ENCODE data around the gene CITED1.

CITED1 gene

GRCh38 chrX:72308566-72309296 is 3.0 kb upstream of the CITED1 start:
- DNase-seq (ENCODE audit: low read depth in 2 of 2): peak in 1 of 2 donors; percentile 14

DNA sequence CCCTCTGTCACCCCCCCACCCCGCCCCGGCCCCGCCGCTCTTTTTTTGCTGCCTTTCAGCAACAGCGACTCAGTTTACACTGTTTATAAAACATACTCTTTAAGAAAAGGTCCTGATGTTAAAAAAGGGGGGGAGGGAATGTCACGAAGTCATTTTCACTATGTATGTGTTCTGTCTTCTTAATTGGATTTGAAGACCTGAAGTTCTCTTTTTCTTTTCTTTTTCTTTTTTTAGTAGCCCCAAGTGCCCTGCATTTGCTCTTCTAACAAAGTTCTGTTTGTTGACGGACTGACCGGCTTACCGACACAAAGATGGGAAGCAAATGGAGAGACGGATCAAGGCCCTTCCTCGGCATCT is 2.5 kb upstream of the CITED1 start:
- DNase-seq (ENCODE audit: low read depth in 2 of 2): no peak

GRCh38 chrX:72307646-72308051 is 1.9 kb upstream of the CITED1 start:
- no peak for DNase-seq (ENCODE audit: low read depth in 2 of 2)

DNA sequence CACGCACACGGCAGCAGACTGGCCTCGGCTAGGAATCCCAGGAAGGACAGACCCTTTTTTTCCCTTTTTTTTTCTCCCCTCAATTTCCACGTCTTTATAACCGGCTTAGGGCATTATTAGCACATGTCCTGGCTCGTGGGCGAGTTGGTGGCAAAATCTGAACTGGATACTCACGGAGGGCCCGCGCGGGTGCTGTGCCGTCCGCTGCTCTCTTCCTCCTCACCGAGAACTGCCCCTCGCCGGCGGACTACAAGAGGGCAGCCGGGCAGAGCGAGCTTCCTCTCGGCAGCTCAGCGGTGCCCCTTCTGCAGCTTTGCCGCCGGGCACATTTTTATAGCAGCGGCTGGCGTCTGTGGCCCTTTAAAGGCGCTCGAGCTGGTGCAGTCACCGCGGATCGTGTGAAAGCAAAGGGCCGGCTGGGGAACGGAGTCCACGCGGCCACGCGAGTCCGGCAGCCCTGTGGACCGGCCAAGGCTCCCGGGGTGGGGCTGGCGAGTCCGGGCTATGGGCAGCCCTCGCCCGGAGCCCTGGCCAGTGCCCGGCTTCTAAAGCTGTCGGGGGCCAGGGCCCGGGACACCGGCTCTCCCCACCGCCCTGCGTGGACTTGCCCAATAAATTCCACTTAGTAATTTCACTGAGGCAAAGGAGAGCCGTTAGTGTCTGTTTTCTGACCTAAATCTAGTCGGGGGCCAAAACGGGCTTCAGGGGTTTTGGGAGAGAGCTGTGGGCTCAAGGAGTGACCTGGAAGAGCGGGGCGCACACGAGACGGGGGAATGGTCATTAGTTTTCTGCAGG is 1.3 kb upstream of the CITED1 start:
- DNase-seq (ENCODE audit: low read depth in 2 of 2): no peak

DNA sequence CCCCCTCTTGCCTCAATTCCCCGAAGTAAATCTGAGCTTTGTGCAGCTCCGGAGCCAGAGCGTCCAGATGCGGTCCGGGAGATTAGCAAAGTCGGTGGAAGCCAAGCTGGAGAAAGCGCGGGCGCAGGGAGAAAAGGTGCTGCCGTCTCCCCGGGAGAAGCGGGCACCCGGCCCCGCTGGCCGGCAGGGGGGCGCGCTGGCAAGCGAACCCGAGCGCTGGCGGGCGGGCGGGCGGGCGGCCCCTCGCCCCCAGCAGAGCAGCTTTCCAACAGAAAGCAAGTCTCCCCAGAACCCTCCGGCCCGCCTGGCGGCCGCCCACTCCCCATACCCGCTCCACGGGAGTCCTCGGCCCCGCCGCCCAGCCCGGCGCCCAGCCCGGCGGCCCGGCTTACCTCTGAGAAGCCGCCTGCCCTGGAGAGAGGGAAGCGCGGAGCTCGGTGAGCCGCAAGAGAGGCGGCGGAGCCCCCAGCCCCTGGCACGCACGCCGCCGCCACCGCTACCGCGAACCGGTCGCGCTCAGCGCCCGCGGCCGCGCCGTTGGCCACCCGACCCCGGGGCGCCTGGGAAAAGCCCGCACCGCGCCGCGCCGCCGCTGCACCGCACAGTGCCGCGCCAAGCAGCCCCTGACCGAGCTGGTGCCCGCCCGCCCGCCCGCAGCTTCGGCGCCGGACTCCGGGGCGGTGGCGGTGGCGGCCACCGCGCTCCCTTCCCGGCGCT is 529 bp upstream of the CITED1 start:
- no peak for DNase-seq (ENCODE audit: low read depth in 2 of 2)

DNA sequence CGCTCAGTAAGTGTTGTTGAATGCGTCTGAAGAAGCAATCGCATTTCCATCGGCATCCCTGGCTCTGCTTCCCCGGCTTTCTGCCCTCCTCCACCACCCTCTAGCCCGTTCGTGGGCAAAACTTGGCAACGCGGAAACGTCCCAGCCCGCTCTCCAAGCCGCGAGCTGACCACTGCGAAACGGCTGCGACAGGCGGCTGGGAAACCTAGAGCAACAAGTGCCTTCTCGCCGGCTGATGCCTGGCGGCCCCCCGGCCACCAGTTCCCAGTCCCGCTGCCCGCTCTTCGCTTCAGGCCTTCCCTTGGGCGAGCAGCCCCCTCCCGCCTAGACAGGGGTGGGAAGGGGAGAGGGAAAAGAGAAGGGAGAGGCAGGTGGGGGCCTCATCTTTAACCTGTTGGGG is 837 bp downstream of the CITED1 start:
- DNase-seq (ENCODE audit: low read depth in 2 of 2): no peak

GRCh38 chrX:72301781-72302180 is 3.9 kb downstream of the CITED1 start:
- no peak for DNase-seq (ENCODE audit: low read depth in 2 of 2)

- DNase-seq (ENCODE audit: low read depth in 2 of 2): no peak
Observed at GRCh38 chrX:72299891-72300630, 5.7 kb downstream of the CITED1 start.

GRCh38 chrX:72297953-72298730 is 7.6 kb downstream of the CITED1 start:
- no peak for DNase-seq (ENCODE audit: low read depth in 2 of 2)

DNA sequence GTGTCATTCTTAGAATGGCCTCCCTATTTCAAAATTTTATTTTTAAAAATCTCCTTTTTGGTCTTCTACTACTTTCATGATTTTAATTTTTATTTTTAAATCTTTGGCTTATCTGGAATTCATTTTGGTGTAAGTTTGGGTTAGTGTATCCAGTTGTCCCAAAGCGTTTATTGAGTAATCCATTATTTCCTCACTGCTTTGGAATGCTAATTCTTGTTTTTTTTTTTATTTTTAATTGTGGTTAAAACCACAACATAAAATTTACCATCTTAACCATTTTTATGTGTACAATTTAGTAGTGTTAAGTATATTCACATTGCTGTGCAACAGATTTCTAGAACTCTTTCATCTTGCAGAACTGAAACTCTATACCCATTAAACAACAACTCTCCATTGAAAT is 8.7 kb downstream of the CITED1 start:
- DNase-seq (ENCODE audit: low read depth in 2 of 2): no peak

GRCh38 chrX:72295745-72296144 is 10.0 kb downstream of the CITED1 start:
- DNase-seq (ENCODE audit: low read depth in 2 of 2): no peak

GRCh38 chrX:72294497-72294896 is 11.2 kb downstream of the CITED1 start:
- DNase-seq (ENCODE audit: low read depth in 2 of 2): no peak

DNA sequence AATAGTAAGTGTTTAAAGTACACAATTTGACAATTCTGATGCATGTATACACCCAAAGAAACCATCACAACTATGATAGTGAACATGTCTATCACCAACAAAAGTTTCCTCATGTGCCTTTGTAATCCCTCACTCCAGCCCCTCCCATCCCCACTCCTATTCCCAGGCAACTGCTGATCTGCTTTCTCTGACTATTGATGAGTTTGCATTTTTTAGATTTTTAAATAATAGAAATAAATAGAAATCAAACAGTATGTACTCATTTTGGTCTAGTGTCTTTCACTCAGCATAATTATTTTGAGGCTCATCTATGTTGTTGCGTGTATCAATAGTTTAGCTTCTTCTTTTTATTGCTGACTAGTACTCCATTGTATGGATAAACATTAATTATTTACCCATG is 23.4 kb downstream of the CITED1 start:
- no peak for DNase-seq (ENCODE audit: low read depth in 2 of 2)

DNA sequence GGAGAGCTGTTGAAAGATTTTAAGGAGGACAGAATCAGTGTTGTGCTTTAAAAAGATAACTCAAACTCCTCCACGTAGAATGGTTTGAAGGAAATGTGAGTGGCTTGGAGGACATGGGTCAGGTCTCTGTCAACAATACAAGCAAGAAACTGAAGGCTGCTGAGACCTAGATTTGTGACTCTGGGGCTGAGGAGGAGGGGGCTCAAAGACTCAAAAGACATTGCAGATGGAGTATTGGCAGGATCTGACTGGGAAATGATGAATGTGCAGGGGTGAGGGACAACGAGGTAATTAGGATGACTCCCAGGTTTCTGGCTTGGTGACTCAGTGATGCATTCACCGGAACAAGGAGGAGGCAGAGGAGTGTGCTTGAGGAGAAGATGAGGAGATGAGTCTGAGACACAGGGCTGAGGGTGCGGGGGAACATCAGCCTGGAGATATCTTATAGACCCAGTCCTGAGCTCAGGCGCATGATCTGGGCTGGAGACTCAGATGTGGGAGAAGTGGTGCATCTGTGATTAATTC is 25.3 kb downstream of the CITED1 start:
- DNase-seq (ENCODE audit: low read depth in 2 of 2): no peak

DNA sequence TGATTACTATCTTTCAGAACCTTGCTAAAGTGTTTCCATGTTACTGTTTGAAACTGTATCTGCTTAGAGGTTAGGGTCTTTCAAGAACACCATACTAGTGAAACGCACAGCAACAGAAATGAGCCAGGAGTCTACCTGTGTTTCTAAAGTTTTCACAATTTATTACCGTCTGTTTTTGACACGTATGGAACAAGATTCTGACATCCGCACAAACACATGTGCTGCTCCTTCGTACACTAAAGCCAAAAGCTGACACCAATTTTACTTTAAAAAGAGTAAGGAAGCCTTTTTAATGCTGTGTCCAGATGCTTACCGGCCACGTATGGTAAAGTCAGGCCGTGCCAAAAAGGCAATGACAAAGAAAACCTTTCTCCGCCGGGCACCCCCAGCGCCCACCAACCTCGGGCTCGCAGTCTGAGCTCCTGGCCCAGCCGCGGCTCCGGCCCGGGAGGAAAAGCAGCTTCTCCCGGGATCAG is 29.2 kb downstream of the CITED1 start:
- no peak for DNase-seq (ENCODE audit: low read depth in 2 of 2)

DNA sequence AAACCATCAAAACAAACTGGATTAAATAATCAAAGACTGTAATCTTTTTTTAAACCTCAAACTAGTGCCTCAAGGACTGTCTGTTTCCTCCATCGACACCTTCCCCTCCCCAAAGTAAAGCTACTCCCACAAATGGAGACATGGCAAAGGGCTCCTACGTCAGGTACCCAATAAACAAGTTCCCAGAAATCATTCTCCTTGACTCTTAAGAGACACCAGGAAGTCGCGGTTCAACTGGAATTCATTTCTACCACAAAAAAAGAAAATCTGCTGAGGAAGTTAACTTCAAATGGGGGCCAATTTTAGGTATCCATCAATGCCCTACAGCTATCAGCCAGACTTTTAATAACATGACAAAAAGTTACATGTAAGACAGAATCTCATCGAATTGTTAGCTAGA is 31.2 kb downstream of the CITED1 start:
- no peak for DNase-seq (ENCODE audit: low read depth in 2 of 2)

DNA sequence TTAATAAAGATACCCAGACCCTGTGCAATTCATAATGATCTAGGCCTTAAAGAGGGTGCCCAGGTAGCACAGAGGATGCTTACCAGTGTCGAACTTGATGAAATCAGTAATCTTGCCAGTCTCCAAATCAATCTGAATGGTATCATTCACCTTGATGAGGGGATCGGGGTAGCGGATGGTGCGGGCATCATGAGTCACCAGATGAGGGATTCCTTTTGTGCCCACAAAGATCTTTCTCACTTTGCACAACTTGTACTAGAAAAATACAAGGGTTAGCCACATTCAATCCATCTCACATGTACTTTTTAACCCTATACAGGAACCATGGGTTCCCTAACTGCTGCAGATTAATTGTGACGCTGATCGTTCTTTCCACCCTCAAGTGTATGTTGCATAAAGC is 32.0 kb downstream of the CITED1 start:
- DNase-seq (ENCODE audit: low read depth in 2 of 2): no peak

GRCh38 chrX:72272868-72273267 is 32.8 kb downstream of the CITED1 start:
- no peak for DNase-seq (ENCODE audit: low read depth in 2 of 2)

DNA sequence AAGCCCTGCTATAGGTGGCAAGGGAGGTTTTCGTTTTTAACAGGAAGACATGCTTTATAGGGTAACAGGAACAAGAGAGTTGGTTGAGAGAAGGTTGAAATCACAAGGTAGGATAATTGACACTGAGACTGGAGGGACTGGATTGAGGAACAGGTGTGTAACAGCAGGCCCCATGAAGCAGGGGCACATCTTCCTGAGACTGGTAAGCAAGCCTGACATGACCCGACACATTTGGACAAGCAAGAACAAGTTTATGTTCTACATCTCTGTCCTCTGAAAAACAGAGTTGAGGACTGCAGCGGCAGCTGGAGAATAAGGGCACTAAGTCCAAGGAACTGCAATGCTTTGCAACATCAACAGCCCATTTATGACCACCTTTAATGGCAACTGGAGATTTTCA is 33.9 kb downstream of the CITED1 start:
- DNase-seq (ENCODE audit: low read depth in 2 of 2): no peak

GRCh38 chrX:72271091-72271788 is 34.5 kb downstream of the CITED1 start:
- DNase-seq (ENCODE audit: low read depth in 2 of 2): no peak

Data from activated CD4-positive, alpha-beta T cell treated with anti-CD3 and anti-CD28 coated beads for 24 hours (primary cell).